GM23338 (cell line): ENCODE results near the gene MSRB1. TPM values are rescaled to one million over a fixed set of nuclear protein-coding genes. Genes with fewer than 3 reads are reported as not detected.

Experiments used
- ATAC-seq: fragments of 200-7000 bp; cut with Tn5 transposase; 3 replicates; pipeline ENCODE4 v1.9.1; 2020
- DNase-seq: peaks from one replicate; pipeline ENCODE4 v3.0.0-alpha.2; 2015; ENCODE audit warnings: low spot score
- H2AFZ ChIP-seq: fragments of 200-600 bp; sonication (generic); 2 replicates; pipeline ENCODE4 v1.8.0; 2016; ENCODE audit warnings: antibody characterized with exemption, mild to moderate bottlenecking, moderate library complexity
- H3F3A ChIP-seq: fragments of 200-600 bp; sonication (generic); replicated peaks from 2 replicates; pipeline ENCODE4 v1.8.0; 2017; ENCODE audit warnings: antibody characterized with exemption, mixed run types, low read depth
- H3K27ac ChIP-seq: fragments of 200-600 bp; sonication (generic); 2 replicates; pipeline ENCODE4 v1.6.1; 2016; ENCODE audit warnings: low read depth
- H3K27me3 ChIP-seq: fragments of 200-600 bp; sonication (generic); 2 replicates; pipeline ENCODE4 v1.8.0; 2016; ENCODE audit warnings: mild to moderate bottlenecking, mixed run types, moderate library complexity; ENCODE audit not compliant: insufficient read depth
- H3K36me3 ChIP-seq: fragments of 200-600 bp; sonication (generic); 2 replicates; pipeline ENCODE4 v1.8.0; 2016; ENCODE audit warnings: mild to moderate bottlenecking; ENCODE audit not compliant: insufficient read depth
- H3K4me1 ChIP-seq: fragments of 200-600 bp; sonication (generic); 2 replicates; pipeline ENCODE4 v1.8.0; 2016; ENCODE audit warnings: mild to moderate bottlenecking, moderate library complexity; ENCODE audit not compliant: insufficient read depth
- H3K4me2 ChIP-seq: fragments of 200-600 bp; sonication (generic); 2 replicates; pipeline ENCODE4 v1.7.1; 2017; ENCODE audit warnings: mixed run types
- H3K4me3 ChIP-seq: fragments of 200-600 bp; sonication (generic); 2 replicates; pipeline ENCODE4 v1.6.1; 2016; ENCODE audit warnings: mixed run types
- H3K79me2 ChIP-seq: fragments of 200-600 bp; sonication (generic); replicated peaks from 2 replicates; pipeline ENCODE4 v1.8.0; 2017; ENCODE audit warnings: mild to moderate bottlenecking; ENCODE audit not compliant: insufficient read depth
- H3K9me2 ChIP-seq: fragments of 200-600 bp; sonication (generic); 2 replicates; pipeline ENCODE4 v1.8.0; 2017; ENCODE audit not compliant: insufficient read depth
- H4K20me1 ChIP-seq: fragments of 200-600 bp; sonication (generic); replicated peaks from 2 replicates; pipeline ENCODE4 v1.8.0; 2017; ENCODE audit warnings: mild to moderate bottlenecking; ENCODE audit not compliant: insufficient read depth
- H3K27ac Mint-ChIP-seq: 2 replicates; pipeline ENCODE4 v1.8.0; 2020; ENCODE audit warnings: inconsistent platforms, mild to moderate bottlenecking, moderate library complexity, mixed read lengths
- H3K27me3 Mint-ChIP-seq: 3 replicates; pipeline ENCODE4 v1.8.0; 2022; ENCODE audit warnings: low read depth, mild to moderate bottlenecking, moderate library complexity, mixed read lengths, inconsistent platforms; ENCODE audit not compliant: insufficient read depth, poor library complexity
- H3K36me3 Mint-ChIP-seq: 3 replicates; pipeline ENCODE4 v1.8.0; 2021; ENCODE audit warnings: low read depth, mild to moderate bottlenecking, inconsistent platforms, moderate library complexity, mixed read lengths
- H3K4me1 Mint-ChIP-seq: 3 replicates; pipeline ENCODE4 v1.8.0; 2020; ENCODE audit warnings: mild to moderate bottlenecking, inconsistent platforms, mixed read lengths
- H3K4me3 Mint-ChIP-seq: 3 replicates; pipeline ENCODE4 v1.8.0; 2021; ENCODE audit warnings: moderate library complexity, mild to moderate bottlenecking, inconsistent platforms, mixed read lengths
- H3K9me3 Mint-ChIP-seq: 3 replicates; pipeline ENCODE4 v1.8.0; 2020; ENCODE audit warnings: moderate library complexity, mild to moderate bottlenecking, inconsistent platforms, mixed read lengths
- ETS1 ChIP-seq: IDR thresholded peaks from 2 replicates; pipeline ENCODE4 v1.6.1; 2016; ENCODE audit warnings: antibody characterized with exemption
- EZH2phosphoT487 ChIP-seq: fragments of 200-600 bp; sonication (generic); IDR thresholded peaks from one replicate; pipeline ENCODE4 v1.8.1; 2018; ENCODE audit warnings: antibody characterized with exemption; ENCODE audit not compliant: unreplicated experiment
- NANOG ChIP-seq: IDR thresholded peaks from 2 replicates; pipeline ENCODE4 v1.6.1; 2016; ENCODE audit warnings: antibody characterized with exemption, borderline replicate concordance
- POLR2AphosphoS5 ChIP-seq: IDR thresholded peaks from 2 replicates; pipeline ENCODE4 v1.6.1; 2016; ENCODE audit warnings: antibody characterized with exemption, low read depth
- STAT1 ChIP-seq: IDR thresholded peaks from one replicate; pipeline ENCODE4 v1.6.1; 2016; ENCODE audit warnings: antibody characterized with exemption; ENCODE audit not compliant: unreplicated experiment
- ZNF331 ChIP-seq: fragments of 250-450 bp; sonication (Bioruptor Pico); IDR thresholded peaks from 2 replicates; pipeline ENCODE4 v1.5.0; 2020; ENCODE audit warnings: low read depth, mild to moderate bottlenecking, moderate library complexity
- polyA plus RNA-seq: library from polyadenylated mRNA; unstranded; fragments of >200 nt; fragmentation: Nextera tagmentation; extraction: Ambion mirVana; gene quantifications from 2 replicates; pipeline ENCODE4 v1.2.1, GENCODE V29; 2016
- total RNA-seq: library from RNA; depleted of rRNA; stranded (reverse); fragments of >200 nt; shearing (Covaris generic); gene quantifications from 2 replicates; pipeline ENCODE4 v1.2.3, GENCODE V29; 2014
- TF ChIP-seq, protein P1 (sequence below): fragments of 250-450 bp; sonication (Bioruptor Pico); IDR thresholded peaks from 2 replicates; pipeline ENCODE4 v1.5.0; 2020; ENCODE audit warnings: mild to moderate bottlenecking, moderate library complexity

MSRB1 gene
- total and polyA plus RNA-seq, 2 experiments from 2014 or later = 30.4 to 31.3 TPM

- no peak overlapping the region for H3K4me3 Mint-ChIP-seq
- H4K20me1 ChIP-seq = no peaks in the 10 kb centered on the region
- H3K4me1 Mint-ChIP-seq = peaks cover 26% of the 10 kb centered on the region
- H3K4me2 ChIP-seq = no peak overlapping the region
- H3K9me3 Mint-ChIP-seq = no peaks in the 10 kb centered on the region
- no peaks in the 10 kb centered on the region for H3K79me2 ChIP-seq
- TF ChIP-seq STAT1 (no peak), POLR2AphosphoS5 (no peak)
- TF ChIP-seq, protein P1, sequence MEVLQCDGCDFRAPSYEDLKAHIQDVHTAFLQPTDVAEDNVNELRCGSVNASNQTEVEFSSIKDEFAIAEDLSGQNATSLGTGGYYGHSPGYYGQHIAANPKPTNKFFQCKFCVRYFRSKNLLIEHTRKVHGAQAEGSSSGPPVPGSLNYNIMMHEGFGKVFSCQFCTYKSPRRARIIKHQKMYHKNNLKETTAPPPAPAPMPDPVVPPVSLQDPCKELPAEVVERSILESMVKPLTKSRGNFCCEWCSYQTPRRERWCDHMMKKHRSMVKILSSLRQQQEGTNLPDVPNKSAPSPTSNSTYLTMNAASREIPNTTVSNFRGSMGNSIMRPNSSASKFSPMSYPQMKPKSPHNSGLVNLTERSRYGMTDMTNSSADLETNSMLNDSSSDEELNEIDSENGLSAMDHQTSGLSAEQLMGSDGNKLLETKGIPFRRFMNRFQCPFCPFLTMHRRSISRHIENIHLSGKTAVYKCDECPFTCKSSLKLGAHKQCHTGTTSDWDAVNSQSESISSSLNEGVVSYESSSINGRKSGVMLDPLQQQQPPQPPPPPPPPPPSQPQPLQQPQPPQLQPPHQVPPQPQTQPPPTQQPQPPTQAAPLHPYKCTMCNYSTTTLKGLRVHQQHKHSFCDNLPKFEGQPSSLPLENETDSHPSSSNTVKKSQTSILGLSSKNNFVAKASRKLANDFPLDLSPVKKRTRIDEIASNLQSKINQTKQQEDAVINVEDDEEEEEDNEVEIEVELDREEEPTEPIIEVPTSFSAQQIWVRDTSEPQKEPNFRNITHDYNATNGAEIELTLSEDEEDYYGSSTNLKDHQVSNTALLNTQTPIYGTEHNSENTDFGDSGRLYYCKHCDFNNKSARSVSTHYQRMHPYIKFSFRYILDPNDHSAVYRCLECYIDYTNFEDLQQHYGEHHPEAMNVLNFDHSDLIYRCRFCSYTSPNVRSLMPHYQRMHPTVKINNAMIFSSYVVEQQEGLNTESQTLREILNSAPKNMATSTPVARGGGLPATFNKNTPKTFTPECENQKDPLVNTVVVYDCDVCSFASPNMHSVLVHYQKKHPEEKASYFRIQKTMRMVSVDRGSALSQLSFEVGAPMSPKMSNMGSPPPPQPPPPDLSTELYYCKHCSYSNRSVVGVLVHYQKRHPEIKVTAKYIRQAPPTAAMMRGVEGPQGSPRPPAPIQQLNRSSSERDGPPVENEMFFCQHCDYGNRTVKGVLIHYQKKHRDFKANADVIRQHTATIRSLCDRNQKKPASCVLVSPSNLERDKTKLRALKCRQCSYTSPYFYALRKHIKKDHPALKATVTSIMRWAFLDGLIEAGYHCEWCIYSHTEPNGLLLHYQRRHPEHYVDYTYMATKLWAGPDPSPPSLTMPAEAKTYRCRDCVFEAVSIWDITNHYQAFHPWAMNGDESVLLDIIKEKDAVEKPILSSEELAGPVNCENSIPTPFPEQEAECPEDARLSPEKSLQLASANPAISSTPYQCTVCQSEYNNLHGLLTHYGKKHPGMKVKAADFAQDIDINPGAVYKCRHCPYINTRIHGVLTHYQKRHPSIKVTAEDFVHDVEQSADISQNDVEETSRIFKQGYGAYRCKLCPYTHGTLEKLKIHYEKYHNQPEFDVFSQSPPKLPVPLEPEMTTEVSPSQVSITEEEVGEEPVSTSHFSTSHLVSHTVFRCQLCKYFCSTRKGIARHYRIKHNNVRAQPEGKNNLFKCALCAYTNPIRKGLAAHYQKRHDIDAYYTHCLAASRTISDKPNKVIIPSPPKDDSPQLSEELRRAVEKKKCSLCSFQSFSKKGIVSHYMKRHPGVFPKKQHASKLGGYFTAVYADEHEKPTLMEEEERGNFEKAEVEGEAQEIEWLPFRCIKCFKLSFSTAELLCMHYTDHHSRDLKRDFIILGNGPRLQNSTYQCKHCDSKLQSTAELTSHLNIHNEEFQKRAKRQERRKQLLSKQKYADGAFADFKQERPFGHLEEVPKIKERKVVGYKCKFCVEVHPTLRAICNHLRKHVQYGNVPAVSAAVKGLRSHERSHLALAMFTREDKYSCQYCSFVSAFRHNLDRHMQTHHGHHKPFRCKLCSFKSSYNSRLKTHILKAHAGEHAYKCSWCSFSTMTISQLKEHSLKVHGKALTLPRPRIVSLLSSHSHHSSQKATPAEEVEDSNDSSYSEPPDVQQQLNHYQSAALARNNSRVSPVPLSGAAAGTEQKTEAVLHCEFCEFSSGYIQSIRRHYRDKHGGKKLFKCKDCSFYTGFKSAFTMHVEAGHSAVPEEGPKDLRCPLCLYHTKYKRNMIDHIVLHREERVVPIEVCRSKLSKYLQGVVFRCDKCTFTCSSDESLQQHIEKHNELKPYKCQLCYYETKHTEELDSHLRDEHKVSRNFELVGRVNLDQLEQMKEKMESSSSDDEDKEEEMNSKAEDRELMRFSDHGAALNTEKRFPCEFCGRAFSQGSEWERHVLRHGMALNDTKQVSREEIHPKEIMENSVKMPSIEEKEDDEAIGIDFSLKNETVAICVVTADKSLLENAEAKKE (CRISPR knock-in tag) = no peak
- DNase-seq (no peak), ATAC-seq (no peak)
- H3K4me1 ChIP-seq = peaks cover 8% of the 10 kb centered on the region; the same call in 1 of the 2 replicates
- no peaks in the 10 kb centered on the region for H3F3A ChIP-seq
- no peaks in the 10 kb centered on the region for H3K9me2 ChIP-seq
- no peak overlapping the region for H3K27ac ChIP-seq
- no peak overlapping the region for H3K4me3 ChIP-seq
- H3K36me3 Mint-ChIP-seq = no peaks in the 10 kb centered on the region
- no peaks in the 10 kb centered on the region for H3K36me3 ChIP-seq
- no peak overlapping the region for H3K27ac Mint-ChIP-seq
- peaks cover 17% of the 10 kb centered on the region for H3K27me3 ChIP-seq
- peaks cover 30% of the 10 kb centered on the region for H3K27me3 Mint-ChIP-seq
- no peak overlapping the region for H2AFZ ChIP-seq
Observed at GRCh38 chr16:1911467-1912214, 31.4 kb downstream of the MSRB1 start.

DNA sequence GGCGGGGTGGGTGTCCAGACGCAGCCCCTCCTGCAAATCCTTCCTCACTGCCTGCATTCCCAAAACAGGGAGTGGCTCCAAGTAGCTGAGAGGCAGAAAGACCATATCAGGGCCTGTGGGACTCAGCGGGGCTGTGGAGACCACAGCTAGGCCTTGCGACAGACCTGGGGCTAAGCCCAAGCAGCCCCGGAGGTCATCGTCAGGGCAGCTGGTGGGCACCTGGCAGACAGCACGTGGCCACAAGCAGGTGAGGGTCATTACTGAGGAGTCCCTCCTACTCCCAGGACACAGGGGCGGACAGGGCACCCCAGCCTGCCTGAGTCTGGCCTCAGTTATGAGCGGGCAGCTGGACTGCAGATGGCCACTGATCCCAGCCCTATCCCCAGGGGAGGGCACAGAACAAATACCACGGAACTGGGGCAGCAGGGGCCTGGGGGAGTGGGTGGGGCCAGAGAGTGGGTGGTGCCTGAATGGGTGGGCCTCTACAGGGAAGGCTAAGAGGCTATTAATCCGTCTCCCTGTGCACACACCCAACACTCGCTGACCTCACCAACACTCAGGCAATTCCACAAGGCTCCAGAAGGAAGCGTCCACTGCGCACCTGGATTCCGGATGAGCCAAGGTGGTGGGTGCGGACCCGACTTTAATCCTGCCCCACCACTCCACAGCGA is 33.3 kb downstream of the MSRB1 start:
- Mint-ChIP-seq H3K36me3 (no peaks in the 10 kb centered on the region), H3K4me3 (no peak overlapping the region), H3K27me3 (peaks cover 17% of the 10 kb centered on the region), H3K9me3 (no peaks in the 10 kb centered on the region), H3K4me1 (peaks cover 16% of the 10 kb centered on the region), H3K27ac (no peak overlapping the region)
- Histone ChIP-seq H2AFZ (no peak overlapping the region), H3K4me3 (no peak overlapping the region), H3K27ac (no peak overlapping the region), H3K36me3 (no peaks in the 10 kb centered on the region), H3K27me3 (peaks cover 3% of the 10 kb centered on the region; the same call in 1 of the 2 replicates), H3K9me2 (no peaks in the 10 kb centered on the region), H3K79me2 (no peaks in the 10 kb centered on the region), H4K20me1 (no peaks in the 10 kb centered on the region), H3K4me1 (peaks cover 3% of the 10 kb centered on the region; the same call in 1 of the 2 replicates), H3F3A (no peaks in the 10 kb centered on the region), H3K4me2 (no peak overlapping the region)
- ATAC-seq (no peak), DNase-seq (no peak)
- no peak for TF ChIP-seq ZNF331 (CRISPR knock-in tag)
- TF ChIP-seq ETS1 = no peak
- TF ChIP-seq EZH2phosphoT487 = no peak
- no peak for TF ChIP-seq NANOG
